HG03103 (cell line): ENCODE results near the gene KRT3.

Source experiments
- ATAC-seq: cut with Tn5 transposase; IDR thresholded peaks from one replicate; pipeline ENCODE4 v1.9.1; 2021; ENCODE audit warnings: low read depth; ENCODE audit not compliant: unreplicated experiment

Gene KRT3

DNA sequence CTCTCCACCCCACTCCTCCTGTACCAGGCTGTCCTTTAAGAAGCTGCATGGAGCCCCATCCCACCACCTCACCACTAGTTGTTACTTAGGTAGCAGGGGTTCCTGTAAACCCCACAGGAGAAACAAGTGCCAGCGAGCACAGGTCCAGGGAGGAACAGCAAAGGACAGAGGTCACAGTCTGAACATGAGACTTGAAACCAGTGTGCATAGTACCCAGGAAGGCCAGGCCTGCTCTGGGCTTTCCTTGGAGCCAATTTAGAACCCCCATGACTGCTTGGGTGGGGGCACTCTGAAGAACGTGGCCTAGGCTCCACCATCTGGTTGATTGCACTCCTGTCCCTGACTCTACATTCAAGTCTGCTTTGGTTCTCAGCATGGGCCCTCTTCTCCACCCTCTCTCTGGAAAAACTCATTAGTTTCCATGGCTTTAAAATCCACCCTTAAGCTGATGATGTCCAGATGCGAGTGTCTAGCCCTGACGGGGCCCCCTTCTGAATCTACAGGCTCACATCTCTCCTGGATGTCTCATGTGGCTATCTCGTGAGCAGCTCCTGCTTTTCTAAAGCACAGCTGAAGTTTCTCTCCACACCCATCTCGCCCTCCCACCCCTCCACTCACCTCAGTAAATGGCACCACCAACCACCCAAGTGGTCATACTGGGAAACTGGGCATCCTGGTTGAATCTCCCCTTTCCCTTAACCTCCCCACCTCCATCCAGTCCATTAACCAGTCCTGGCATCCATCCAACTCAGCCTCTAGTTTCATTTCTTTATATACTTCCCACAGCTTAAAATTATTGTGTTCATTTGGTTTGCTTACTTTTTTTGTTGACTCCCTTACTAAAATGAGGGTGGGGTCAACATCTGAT, 8.4 kb downstream of the KRT3 start:
- ATAC-seq: no peak

GRCh38 chr12:52784909-52785308, 11.0 kb downstream of the KRT3 start:
- ATAC-seq: no peak

DNA sequence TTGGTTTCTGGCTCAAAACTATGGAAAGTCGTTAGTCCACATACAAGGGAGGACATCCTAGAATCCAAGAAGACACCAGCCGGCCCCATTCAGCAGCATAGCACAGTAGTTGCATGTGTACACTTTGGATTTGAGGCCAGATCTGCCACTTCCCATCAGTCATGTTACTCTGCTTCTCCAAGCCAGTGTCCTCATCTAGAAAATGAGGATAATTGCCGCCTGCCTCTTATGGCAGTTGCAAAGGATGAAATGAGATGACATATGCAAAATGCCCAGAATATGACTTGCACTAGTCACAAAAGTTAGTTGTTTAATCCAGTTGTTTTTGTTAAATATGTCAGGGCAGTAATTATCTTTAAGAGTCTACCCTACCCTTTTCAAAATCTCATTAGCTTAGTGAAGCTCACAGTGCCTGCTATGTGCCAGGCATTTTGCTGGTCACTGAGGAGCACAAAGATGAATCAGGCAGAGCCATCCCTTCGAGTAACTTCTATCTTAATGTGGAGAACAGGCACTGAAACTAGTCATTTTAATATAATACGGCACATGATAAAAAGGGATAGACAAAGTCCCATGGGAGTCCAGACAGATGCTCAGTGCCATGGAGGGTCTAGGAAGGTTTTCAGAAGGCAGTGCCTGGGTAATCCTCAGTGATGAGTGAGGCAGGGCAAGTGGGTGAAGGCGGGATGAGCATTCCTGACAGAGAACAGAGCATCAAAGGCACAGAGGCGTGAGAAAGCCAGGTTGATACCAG, 12.2 kb downstream of the KRT3 start:
- ATAC-seq: no peak

GRCh38 chr12:52782502-52782901, 13.4 kb downstream of the KRT3 start:
- no peak for ATAC-seq

DNA sequence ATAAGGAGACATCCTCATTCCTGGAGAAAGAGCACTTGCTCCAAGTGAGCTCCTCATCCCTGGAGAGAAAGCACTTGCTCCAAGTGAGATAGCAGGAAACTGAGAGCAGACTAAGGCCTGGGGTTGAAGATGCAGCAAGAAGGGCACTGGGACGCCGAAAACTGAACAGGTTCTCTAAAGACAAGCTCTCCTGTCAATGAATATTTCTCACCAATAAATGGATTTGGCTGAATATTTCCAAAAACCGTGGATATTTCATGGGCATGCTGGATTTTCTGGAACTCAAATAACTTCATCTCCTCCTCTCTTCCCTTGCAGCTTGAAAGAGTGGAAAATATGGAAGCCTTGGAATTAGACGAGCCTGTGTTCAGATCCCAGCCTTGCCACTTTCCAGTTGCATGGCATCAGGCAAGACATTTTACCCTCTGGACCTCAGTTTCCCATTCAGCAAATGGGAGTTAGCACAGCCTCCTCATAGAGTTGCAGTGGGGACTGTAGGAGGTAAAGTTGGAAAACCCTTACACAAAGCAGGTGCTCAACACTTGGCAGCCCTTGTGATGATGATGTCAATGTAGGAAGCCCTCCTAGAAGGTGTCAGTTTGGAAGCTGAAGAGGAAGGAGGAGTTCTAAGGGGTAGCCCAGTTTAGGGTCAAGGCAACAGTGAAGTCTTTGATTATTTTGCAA, 14.4 kb downstream of the KRT3 start:
- no peak for ATAC-seq

GRCh38 chr12:52779914-52780313, 16.0 kb downstream of the KRT3 start:
- ATAC-seq: no peak

DNA sequence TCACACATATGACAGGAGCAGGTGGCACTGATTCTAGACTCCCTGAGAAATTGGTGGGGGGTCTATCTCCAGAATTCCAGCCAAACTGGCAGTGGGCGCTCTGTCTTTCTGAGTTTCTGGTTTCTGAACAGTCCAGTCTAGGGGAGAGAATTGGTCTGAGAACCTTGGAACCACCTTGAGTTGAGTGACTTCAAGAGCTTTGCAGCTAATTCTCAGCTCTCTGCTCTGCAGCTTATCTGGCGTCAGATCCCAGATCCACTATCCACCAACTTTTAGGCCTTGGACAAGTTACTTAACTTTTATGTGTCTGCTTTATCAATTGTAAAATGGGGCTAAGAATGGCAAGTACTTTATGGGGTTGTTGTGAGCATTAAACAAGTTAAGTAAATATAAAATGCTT, 17.1 kb downstream of the KRT3 start:
- no peak for ATAC-seq

- ATAC-seq: no peak
These were observed 18.4 kb downstream of the KRT3 start for GRCh38 chr12:52777566-52777965.

GRCh38 chr12:52776913-52777395, 19.0 kb downstream of the KRT3 start, which contains the start of gene KRT76:
TSS of gene KRT76 (minus strand) at chr12:52777345. CDS start at chr12:52777291, 54 bp downstream.
- no peak for ATAC-seq

GRCh38 chr12:52776435-52776834, 19.5 kb downstream of the KRT3 start:
- ATAC-seq: no peak

- ATAC-seq: no peak
These were observed 21.2 kb downstream of the KRT3 start for GRCh38 chr12:52774629-52775250.

DNA sequence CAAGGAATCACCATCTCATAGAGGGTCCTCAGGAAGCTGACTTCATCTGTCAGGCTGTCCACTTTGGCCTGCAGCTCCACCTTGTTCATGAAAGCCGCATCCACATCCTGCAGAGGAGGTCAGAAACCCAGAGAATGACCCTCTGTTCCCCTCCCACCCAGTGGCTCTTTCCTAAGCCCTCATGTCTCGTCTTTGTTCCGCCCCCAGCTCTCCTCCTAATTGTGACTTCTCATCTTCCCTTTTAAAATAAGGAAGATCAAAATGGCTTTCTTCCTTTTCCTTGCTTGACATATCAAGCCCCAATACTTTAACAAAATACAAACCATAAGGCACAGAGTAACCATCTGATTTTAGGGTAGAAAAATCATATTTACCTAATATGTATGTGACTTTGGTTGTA, 23.1 kb downstream of the KRT3 start:
- ATAC-seq: no peak

DNA sequence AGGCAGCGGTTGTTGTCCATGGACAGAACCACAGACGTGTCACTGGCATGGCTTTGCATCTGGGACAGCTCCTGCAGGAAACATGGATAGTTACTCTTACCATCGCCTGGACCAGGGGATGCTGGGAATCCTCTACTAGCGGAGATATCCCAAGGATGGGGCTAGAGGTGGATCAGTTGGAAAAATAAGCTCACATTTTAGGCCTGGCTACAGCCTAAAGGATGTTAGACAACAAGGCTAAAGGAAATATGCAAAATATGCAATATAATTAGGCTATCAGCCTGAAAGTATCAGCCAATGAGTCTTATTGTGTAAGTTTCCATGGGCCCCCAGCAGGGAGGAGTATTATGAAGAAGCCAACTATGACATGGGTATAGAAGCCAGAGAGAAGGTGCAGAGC, 23.7 kb downstream of the KRT3 start:
- ATAC-seq: no peak

- ATAC-seq: no peak
These were observed 24.4 kb downstream of the KRT3 start for GRCh38 chr12:52771505-52771904.

GRCh38 chr12:52771088-52771487, 24.8 kb downstream of the KRT3 start:
- ATAC-seq: no peak

DNA sequence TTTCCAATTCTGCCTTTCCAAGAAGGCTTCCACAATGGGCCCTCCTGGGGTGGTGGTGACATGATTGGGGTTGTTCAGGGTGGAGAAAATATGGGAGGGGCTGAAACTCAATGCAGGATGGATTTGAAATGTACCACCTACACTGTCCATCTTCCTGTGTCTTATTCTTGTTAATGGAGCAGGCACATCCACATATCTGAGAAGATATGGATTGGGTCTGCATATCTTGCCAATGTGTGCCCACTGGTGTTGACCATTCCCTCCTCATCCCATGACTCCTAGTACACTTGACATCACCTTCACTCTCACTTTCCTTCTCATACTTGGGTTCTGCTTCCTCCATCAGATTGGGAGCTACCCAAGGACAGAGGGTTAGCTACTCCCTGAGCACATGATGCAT, 26.0 kb downstream of the KRT3 start:
- ATAC-seq: no peak

DNA sequence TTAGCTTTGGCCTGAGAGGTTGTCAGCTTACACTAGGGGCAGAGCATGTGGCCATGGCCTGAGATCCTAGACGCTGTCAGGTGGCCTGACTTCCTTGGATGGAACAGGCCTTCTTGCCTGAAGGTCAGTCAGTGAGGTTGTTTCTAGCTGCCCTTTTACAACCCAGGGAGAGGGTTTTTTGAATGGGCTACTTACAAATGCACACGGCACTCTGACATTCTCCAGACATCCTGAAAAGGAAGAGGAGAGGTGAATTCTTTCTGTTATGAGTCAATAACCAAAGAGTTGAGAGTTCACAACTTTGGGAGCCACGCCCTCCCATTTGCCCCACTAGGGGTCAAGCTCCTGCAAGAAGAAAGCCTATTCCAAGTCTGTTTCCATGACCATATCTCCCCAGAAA, 26.6 kb downstream of the KRT3 start:
- ATAC-seq: no peak

- no peak for ATAC-seq
These were observed 27.3 kb downstream of the KRT3 start for GRCh38 chr12:52768479-52769200.

DNA sequence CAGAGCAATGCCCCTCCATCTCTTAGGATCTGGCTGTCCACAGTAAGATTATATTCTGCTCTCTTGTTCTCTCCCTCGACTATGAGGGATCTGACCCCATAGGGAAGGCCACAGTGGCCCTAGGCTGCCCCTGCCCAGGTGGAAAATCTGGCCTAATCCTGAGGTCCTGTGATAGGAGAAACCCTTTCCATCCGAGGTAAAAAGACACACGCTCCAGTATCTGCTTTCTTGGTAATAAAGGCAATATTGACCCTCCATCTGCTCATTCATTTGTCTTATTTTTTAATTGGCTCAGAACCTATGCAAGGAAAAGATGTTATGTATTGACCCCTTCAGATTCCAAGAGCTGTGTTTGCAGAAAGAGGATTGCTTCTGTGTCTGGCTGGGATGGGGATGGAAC, 28.5 kb downstream of the KRT3 start:
- ATAC-seq: no peak

DNA sequence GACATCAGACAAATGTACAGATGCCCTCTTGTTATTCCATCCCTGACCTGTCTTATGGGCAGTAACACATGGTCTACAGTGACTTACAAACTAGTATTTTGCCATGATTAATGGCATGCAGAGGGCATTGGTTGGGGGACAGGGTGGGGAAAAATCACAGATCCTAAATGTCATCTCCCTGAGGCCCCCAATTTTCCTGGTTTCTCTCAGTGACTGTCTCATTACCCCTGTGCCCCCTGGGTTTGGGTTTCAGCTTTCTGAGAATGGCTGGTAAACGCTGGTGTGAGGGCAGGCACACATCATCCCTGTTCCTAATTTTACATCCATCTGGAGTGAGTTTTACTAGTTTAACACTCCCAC, 28.9 kb downstream of the KRT3 start:
- ATAC-seq: no peak
